LNCaP clone FGC (cell line): ENCODE measurements around the gene PSD.

ENCODE experiments used
- DNase-seq: peaks from one replicate; pipeline ENCODE4 v3.0.0-alpha.2; 2011; ENCODE audit warnings: low read depth
- H3K4me3 ChIP-seq: 2 replicates; pipeline ENCODE4 v1.5.1; 2011; ENCODE audit warnings: mild to moderate bottlenecking, low read depth, low read length, control low read depth
- TF ChIP-seq, protein P1 (sequence below): IDR thresholded peaks from 2 replicates; pipeline ENCODE4 v1.5.1; 2012; ENCODE audit warnings: mild to moderate bottlenecking; ENCODE audit not compliant: control insufficient read depth, insufficient read depth; ENCODE audit errors: extremely low read depth

The PSD gene

DNA sequence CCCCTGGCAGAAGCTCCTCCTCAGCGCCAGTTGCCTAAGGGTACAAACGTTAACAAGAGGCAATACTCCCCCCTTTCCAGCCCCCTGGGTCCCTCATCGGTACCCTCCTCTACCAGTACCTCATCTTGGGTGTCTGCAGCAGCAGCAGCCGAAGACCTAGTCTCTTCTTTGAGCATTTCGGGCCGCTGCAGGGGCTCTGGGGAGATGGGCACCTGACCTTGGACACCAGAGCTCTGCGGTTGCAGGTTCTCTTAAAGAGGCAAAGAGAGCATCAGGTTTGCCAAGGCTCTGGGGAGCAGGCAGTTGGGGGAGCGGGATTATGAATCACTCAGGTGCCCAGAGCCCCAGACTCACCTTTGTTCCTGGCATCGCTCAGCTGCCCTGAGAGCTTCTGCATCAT, 5.6 kb upstream of the PSD start:
- TF ChIP-seq, protein P1, sequence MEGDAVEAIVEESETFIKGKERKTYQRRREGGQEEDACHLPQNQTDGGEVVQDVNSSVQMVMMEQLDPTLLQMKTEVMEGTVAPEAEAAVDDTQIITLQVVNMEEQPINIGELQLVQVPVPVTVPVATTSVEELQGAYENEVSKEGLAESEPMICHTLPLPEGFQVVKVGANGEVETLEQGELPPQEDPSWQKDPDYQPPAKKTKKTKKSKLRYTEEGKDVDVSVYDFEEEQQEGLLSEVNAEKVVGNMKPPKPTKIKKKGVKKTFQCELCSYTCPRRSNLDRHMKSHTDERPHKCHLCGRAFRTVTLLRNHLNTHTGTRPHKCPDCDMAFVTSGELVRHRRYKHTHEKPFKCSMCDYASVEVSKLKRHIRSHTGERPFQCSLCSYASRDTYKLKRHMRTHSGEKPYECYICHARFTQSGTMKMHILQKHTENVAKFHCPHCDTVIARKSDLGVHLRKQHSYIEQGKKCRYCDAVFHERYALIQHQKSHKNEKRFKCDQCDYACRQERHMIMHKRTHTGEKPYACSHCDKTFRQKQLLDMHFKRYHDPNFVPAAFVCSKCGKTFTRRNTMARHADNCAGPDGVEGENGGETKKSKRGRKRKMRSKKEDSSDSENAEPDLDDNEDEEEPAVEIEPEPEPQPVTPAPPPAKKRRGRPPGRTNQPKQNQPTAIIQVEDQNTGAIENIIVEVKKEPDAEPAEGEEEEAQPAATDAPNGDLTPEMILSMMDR: no peak
- H3K4me3 ChIP-seq: no peak overlapping the region
- no peak for DNase-seq

GRCh38 chr10:102423372-102423968, 4.9 kb upstream of the PSD start:
- TF ChIP-seq, protein P1: no peak
- H3K4me3 ChIP-seq: no peak overlapping the region
- no peak for DNase-seq

DNA sequence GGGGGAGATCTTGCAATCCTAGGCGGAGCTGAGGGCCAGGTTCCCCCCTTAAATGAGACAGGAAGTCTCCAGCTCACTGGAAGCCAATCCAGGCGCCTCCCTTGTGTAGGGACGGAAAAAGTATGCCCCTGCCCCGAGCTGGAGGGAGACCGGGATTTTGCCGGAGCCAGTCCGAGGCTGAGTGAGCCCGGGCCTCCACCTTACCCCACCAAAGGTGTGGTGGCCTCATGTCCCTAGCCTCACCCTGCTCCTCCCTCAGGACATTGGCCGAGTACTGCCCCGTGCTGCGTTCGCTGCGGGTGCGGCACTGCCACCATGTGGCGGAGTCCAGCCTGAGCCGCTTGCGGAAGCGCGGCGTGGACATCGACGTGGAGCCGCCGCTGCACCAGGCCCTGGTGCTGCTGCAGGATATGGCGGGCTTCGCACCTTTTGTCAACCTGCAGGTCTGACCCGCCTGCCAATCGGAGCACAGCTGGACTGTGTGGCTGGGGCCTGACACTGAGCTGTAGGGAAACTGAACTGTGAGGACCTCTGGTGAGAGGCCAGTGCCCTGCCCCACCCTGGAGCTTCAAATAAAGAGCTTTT, 4.1 kb upstream of the PSD start:
- peak overlapping the region; percentile 92 for H3K4me3 ChIP-seq
- DNase-seq: peak; percentile 67

GRCh38 chr10:102421757-102422512, 3.4 kb upstream of the PSD start:
- DNase-seq: peak; percentile 26
- TF ChIP-seq, protein P1: no peak
- peak overlapping the region; percentile 92 for H3K4me3 ChIP-seq

More for the DNA sequence above, 4.1 kb upstream of the PSD start:
- TF ChIP-seq, protein P1: peak; percentile 99

DNA sequence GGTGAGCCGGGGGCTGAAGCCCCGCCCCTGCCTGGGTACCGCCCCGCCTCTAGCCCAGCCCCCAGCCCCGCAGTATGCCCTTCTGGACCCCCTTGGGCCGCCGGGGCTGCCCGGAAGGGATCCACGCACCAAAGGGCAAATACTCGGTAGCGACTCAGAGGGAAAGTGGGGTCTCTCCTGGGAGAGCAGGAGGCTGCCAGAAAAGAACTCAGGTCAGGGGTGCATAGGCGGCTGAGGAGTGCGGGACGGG, 2.8 kb upstream of the PSD start:
- TF ChIP-seq, protein P1: no peak
- DNase-seq: no peak
- peak overlapping the region; percentile 92 for H3K4me3 ChIP-seq

DNA sequence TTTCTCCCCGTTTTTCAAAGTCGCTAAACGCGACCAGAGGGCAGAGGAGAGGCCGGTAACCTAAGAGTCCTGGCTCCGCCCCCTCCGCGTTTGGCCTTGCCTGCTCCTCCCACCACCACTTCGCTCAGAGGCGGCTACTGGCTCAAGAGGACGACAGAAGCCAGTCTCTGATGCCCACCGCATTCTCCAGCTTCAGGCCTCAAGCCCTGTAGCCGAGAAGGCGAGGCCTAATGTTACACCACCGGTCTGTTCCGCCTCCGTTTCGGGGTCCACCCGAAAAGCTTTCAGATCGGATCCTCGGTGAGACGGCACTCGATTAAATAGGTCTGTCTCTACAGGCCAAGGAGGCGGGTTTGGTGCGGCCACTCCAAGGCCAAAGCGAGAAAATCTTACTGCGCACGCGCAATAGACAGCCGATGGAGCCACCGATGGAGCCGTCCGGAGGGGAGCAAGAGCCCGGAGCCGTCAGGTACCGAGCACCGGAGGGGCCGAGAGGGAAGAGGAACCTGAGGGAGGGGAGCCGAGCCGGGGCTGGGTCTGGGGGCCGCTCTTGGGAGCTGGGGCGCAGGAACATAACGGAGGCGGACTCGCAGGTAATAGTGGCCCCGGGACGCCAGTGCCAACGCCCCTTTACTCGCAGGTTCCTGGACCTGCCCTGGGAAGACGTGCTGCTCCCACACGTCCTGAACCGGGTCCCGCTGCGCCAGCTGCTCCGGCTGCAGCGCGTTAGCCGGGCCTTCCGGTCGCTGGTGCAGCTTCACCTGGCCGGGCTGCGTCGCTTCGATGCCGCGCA, 2.3 kb upstream of the PSD start, which contains the start of gene FBXL15:
FBXL15 (plus strand) TSS at position 123 of the 793 bp plus-strand sequence; CDS start at position 417, 294 bp downstream.
- TF ChIP-seq, protein P1: no peak
- peak; percentile 91 for DNase-seq
- peak within 1 kb of the TSS; percentile 92 for H3K4me3 ChIP-seq
